Mesodermal cell (in vitro differentiated cells): Measurements from ENCODE around the gene CORO2B.

ENCODE experiments used
- H3K27ac ChIP-seq: 2 replicates; pipeline ENCODE4 v1.7.0; 2013; ENCODE audit warnings: mild to moderate bottlenecking, low read depth, low read length, moderate library complexity; ENCODE audit not compliant: severe bottlenecking
- H3K36me3 ChIP-seq: 2 replicates; pipeline ENCODE4 v1.7.1; 2013; ENCODE audit warnings: mild to moderate bottlenecking, low read length, moderate library complexity; ENCODE audit not compliant: control insufficient read depth, insufficient read depth
- H3K4me1 ChIP-seq: one replicate; pipeline ENCODE4 v1.7.1; 2013; ENCODE audit warnings: mild to moderate bottlenecking, low read length; ENCODE audit not compliant: insufficient read depth, control insufficient read depth, poor library complexity, severe bottlenecking
- H3K4me3 ChIP-seq: 2 replicates; pipeline ENCODE4 v1.7.0; 2013; ENCODE audit warnings: low read length, control low read depth, mild to moderate bottlenecking; ENCODE audit not compliant: insufficient read depth, poor library complexity, severe bottlenecking; ENCODE audit errors: extremely low read depth
- H3K9me3 ChIP-seq: 2 replicates; pipeline ENCODE4 v1.7.1; 2013; ENCODE audit warnings: mild to moderate bottlenecking, low read length, moderate library complexity; ENCODE audit not compliant: control insufficient read depth
- WGBS, 2 experiments: methylation state at CpG; one replicate each; pipeline ENCODE4 v1.1.5; 2013; ENCODE audit warnings: missing lambda C conversion rate in 2 of 2; ENCODE audit not compliant: insufficient coverage in 2 of 2; 5-methylcytosine and 5-hydroxymethylcytosine counted together

Gene CORO2B

DNA sequence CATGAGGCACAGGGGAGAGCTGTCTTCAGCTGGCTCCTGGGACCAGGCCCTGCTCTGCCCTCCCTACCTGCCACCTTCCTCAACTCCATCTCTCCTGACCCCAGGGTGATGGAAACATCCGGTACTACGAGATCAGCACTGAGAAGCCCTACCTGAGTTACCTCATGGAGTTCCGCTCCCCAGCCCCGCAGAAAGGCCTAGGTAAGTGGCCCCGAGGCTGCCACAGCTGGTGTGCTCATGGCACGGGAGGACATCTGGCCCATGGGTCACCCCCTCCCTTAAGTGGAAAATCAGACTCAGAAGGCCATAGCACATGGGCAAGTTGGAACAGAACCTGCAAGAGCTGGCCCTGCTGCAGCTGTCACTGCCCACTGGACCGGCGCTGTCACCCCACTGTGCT is 136.3 kb downstream of the CORO2B start:
- WGBS, 2 experiments: 90 to 94% methylated on average over 8 of the region's 8 CpGs
- H3K4me1 ChIP-seq: no peaks in the 10 kb centered on the region
- no peaks in the 10 kb centered on the region for H3K9me3 ChIP-seq
- no peak overlapping the region for H3K27ac ChIP-seq
- peaks cover 12% of the 10 kb centered on the region for H3K36me3 ChIP-seq
- H3K4me3 ChIP-seq: no peak overlapping the region

DNA sequence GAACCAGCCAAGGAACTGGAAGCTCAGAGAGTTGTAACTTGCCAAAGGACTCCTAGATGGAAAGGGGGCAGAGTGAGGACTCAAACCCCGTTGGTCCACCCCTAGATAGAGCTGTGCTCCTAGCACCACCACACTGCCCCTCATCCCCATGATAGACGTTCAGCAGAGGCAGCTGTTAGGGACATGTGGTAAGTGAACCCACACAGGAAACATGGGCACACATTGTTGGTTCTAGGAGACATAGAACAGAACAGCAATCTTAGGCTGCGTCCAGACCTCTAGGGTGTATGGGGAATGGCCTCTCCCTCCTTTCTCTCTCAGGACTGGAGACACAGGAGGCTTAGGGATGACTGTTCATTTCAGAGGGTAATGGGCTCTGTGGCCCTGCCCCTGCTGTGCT is 139.2 kb downstream of the CORO2B start:
- Histone ChIP-seq H3K9me3 (no peaks in the 10 kb centered on the region), H3K36me3 (peaks cover 5% of the 10 kb centered on the region), H3K4me1 (no peaks in the 10 kb centered on the region), H3K27ac (no peak overlapping the region), H3K4me3 (no peak overlapping the region)
- 60 to 82% methylated on average over 1 to 2 of the region's 3 CpGs for WGBS, 2 experiments

DNA sequence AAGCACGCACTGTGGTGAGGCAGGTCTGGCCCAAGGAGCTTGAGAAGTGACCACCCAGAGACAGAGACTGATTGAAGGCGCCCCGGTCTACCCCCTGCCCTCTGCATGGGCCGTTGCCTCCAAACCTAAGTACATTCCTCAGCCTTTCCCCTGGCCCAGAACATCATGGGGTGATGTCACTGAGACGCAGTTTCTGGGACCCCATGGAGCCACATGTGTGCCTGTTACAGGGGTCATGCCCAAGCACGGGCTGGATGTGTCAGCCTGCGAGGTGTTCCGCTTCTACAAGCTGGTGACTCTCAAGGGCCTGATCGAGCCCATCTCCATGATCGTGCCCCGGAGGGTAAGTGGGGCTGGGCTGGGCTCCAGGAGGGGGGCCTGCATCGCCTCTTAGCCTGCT is 139.7 kb downstream of the CORO2B start:
- Histone ChIP-seq H3K9me3 (no peaks in the 10 kb centered on the region), H3K36me3 (peaks cover 5% of the 10 kb centered on the region), H3K4me3 (no peak overlapping the region), H3K4me1 (no peaks in the 10 kb centered on the region), H3K27ac (no peak overlapping the region)
- 75 to 85% methylated on average over 8 to 12 of the region's 12 CpGs for WGBS, 2 experiments

DNA sequence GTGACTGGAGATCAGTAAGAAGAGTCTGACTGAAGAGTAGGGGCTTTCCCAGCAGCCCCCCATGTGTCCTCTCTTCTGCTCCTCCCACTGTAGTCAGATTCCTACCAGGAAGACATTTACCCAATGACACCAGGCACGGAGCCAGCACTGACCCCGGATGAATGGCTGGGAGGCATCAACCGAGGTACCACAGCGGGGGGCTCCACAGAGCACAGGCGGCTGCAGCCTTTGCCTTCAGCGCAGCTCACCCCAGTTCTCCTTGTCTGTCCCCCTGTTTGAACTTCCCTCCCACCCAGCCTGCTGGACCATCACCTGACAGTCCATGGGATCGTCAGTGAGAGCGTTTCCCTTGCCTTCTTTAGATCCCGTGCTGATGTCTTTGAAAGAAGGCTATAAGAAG is 140.3 kb downstream of the CORO2B start:
- no peaks in the 10 kb centered on the region for H3K4me1 ChIP-seq
- no peak overlapping the region for H3K27ac ChIP-seq
- H3K9me3 ChIP-seq: no peaks in the 10 kb centered on the region
- WGBS, 2 experiments: 94 to 96% methylated on average over 7 of the region's 9 CpGs
- H3K4me3 ChIP-seq: no peak overlapping the region
- peaks cover 5% of the 10 kb centered on the region for H3K36me3 ChIP-seq

DNA sequence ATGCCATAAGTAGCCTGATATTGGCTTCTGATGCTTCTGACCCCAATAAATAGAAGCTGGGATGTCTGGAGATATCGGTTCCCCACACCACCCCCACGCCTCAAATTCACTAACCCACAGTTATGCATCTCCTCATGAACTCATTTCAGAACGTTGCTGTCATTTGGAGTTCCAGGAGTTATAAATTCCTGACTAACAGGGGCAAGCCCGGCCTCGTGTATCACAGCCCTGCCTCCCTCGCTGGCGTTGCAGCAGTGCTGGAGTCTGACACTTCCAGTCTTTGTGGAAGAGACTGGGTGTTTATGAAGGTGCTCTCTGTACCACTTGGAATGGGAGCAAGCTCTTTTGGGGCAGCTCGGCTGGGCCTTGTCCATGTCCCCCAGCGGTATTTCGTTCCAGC is 140.9 kb downstream of the CORO2B start:
- Histone ChIP-seq H3K27ac (no peak overlapping the region), H3K9me3 (no peaks in the 10 kb centered on the region), H3K36me3 (peaks cover 5% of the 10 kb centered on the region), H3K4me3 (no peak overlapping the region), H3K4me1 (no peaks in the 10 kb centered on the region)
- WGBS, 2 experiments: 79 to 87% methylated on average over 10 of the region's 10 CpGs

DNA sequence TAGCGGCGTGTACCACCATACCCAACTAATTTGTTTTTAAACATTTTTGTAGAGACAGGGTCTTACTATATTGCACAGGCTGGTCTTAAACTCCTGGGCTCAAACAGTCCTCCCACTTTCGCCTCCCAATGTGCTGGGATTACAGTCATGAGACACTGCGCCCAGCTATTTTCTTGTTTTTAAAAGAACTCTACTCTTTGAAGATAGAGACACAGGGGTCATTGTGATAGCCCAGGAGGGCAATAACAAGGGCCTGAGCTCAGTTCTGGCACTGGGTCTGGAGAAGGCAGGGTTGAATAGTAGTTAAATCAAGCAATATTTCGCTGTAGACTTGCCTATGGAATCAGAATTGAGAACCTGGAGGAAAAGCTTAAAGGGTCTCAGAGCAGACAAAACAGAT is 143.1 kb downstream of the CORO2B start:
- no peak overlapping the region for H3K27ac ChIP-seq
- no peaks in the 10 kb centered on the region for H3K36me3 ChIP-seq
- 92% methylated on average over 2 to 5 of the region's 5 CpGs for WGBS, 2 experiments
- H3K4me1 ChIP-seq: no peaks in the 10 kb centered on the region
- H3K4me3 ChIP-seq: no peak overlapping the region
- H3K9me3 ChIP-seq: no peaks in the 10 kb centered on the region

DNA sequence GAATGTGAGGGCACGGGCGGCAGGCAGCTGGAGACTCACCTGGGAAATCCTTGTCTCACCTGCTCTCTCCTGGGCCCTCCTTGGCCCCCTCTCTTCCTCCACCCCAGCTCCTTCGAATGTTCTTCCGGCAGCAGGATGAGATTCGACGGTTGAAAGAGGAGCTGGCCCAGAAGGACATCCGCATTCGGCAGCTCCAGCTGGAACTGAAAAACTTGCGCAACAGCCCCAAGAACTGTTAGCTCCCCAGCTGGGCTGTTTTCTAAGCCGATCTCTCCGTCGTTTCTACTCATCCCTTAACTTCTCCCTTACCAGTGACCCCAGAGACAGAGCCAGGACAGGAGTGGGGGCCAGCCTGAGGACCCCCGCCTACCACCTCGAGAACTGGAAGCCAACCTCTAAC is 146.9 kb downstream of the CORO2B start:
- no peak overlapping the region for H3K4me3 ChIP-seq
- 78 to 89% methylated on average over 12 of the region's 14 CpGs for WGBS, 2 experiments
- H3K27ac ChIP-seq: no peak overlapping the region
- H3K4me1 ChIP-seq: peaks cover 3% of the 10 kb centered on the region
- H3K9me3 ChIP-seq: no peaks in the 10 kb centered on the region
- no peaks in the 10 kb centered on the region for H3K36me3 ChIP-seq

DNA sequence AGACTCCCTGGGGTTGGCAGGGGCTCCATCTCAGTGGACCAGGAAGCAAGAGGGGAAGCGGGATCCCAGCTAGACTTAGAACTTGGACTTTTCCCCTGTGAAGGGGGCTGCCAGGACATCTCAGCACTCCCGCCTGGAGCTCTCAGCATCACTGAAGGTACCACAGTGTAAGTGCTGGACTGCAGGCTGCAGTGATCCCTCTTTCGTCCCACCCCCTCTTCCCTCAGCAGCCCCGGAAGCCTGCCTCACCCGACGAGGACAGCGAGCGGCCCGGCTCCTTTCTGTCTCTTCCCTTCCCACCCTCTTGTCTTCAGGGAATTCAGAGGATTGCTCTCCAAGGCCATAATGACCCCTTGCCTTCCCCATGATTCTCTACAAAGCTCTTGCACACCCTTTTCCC is 147.5 kb downstream of the CORO2B start:
- 94% methylated on average over 7 to 9 of the region's 9 CpGs for WGBS, 2 experiments
- Histone ChIP-seq H3K9me3 (no peaks in the 10 kb centered on the region), H3K27ac (no peak overlapping the region), H3K36me3 (no peaks in the 10 kb centered on the region), H3K4me1 (peaks cover 3% of the 10 kb centered on the region), H3K4me3 (no peak overlapping the region)

DNA sequence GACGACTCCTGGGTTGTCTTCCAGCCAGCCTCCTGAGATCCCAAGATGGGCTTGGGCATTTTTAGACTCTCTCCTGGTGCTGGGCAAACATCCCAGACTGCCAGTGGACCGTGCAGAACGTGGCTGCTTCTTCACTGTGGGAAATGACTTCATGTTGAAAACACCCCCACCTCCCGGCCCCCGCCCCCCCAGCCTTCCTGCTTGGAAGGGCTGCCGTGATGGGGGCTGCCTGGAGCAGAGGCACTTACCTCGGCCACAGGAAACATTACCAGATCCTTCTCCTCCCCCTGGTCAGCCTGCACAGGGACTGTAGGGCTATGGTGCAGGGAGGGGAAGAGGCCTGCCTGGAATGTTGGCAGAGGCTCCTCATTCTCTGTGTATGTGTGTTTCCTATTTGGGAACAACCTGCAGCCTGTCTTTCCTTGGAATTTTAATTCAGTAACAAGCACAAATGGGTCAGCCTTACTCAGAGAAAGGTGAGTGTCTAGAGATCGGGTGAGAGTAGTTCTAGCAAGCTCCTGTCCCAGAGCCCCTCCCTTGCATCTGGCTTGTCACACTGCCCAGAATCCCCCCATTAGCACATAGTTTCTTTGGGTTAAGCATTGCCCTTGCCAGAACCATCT is 151.1 kb downstream of the CORO2B start:
- Histone ChIP-seq H3K27ac (no peak overlapping the region), H3K36me3 (no peaks in the 10 kb centered on the region), H3K4me3 (no peak overlapping the region), H3K9me3 (no peaks in the 10 kb centered on the region), H3K4me1 (peaks cover 3% of the 10 kb centered on the region)
- 55 to 100% methylated on average over 1 to 2 of the region's 8 CpGs for WGBS, 2 experiments

DNA sequence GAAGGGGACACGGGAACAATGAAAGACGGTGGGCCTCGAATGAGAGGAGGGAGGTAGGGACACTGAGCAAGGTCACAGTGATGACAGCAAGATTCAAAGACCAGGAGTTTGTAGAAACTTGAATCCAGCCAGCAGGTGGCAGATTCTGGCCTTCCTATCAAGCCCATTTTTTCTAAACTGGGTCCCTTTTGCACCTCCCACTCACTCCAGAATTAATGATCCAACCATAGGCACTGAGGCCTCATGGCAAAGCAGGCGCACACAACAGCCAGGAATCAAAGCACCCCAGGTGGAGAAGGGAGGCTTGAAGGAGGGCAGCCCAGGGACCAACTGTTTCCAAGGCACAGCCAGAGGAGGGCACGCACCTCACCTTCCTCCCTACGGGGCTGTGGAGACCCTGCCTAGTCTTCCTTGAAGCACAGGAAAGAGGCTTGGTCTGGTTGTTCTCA is 151.7 kb downstream of the CORO2B start:
- WGBS, 2 experiments: 64 to 74% methylated on average over 5 of the region's 6 CpGs
- no peak overlapping the region for H3K27ac ChIP-seq
- no peaks in the 10 kb centered on the region for H3K36me3 ChIP-seq
- H3K4me3 ChIP-seq: no peak overlapping the region
- no peaks in the 10 kb centered on the region for H3K9me3 ChIP-seq
- H3K4me1 ChIP-seq: peaks cover 3% of the 10 kb centered on the region

DNA sequence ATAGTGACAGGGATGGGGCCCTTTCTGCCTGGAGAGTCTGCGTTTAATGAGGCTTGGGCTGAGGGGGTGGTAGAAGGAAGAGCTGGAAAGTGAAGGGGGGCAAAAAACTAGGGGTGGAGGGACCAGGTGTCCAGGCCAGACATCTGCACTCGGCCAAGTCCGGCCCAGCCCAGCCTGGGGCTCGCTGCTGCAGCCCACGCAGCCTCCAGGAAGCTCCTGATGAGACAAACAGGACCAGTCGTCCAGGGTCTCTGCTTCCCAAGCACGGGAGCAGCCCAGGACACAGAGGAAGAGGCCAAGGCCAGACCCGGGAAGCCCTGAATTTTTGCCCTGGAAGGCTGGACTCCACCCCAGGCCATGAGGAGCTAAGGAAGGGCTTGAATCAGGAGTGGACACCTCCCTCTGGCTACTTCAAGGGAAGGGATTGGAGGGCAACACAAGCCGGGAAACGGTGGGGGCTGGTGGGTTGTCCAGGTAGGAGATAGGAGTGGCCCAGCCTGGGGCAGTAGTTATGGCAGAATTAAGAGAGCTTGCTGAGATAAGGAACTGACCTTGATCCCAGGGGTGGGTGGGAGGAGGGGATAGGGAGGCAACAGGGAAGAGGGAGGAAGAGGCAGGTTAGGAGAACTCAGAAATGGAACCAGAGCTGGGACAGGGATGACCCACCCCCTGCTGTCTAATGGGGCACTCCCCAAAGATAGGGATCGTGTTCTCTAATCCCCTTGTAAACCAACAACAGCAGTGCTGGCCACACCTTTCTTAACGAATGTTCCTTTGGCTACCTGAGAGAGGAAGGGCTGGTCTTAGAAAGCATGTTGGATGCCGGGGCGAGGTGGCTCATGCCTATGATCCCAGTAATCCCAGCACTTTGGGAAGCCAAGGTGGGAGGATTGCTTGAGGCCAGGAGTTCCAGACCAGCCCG is 152.4 kb downstream of the CORO2B start:
- 72 to 75% methylated on average over 12 to 13 of the region's 15 CpGs for WGBS, 2 experiments
- Histone ChIP-seq H3K4me1 (peaks cover 3% of the 10 kb centered on the region), H3K4me3 (no peak overlapping the region), H3K27ac (no peak overlapping the region), H3K36me3 (no peaks in the 10 kb centered on the region), H3K9me3 (no peaks in the 10 kb centered on the region)
